Hepatocyte (in vitro differentiated cells): ENCODE data around the gene ATP2B1. TPM values are rescaled to one million over a fixed set of nuclear protein-coding genes. Genes with fewer than 3 reads are reported as not detected.

Experiments
- DNase-seq: peaks from one replicate; pipeline ENCODE4 v3.0.0-alpha.2; 2016; ENCODE audit warnings: low spot score
- H2AFZ ChIP-seq: fragments of 200-600 bp; sonication (generic); 2 replicates; pipeline ENCODE4 v1.6.0; 2016; ENCODE audit warnings: antibody characterized with exemption, mild to moderate bottlenecking
- H3K27ac ChIP-seq: fragments of 200-600 bp; sonication (generic); 2 replicates; pipeline ENCODE4 v1.5.1; 2016; ENCODE audit warnings: mild to moderate bottlenecking
- H3K27me3 ChIP-seq: fragments of 200-600 bp; sonication (generic); 2 replicates; pipeline ENCODE4 v1.6.1; 2016
- H3K36me3 ChIP-seq: fragments of 200-600 bp; sonication (generic); replicated peaks from 2 replicates; pipeline ENCODE4 v1.5.1; 2016; ENCODE audit warnings: low read depth; ENCODE audit not compliant: insufficient read depth
- H3K4me1 ChIP-seq: fragments of 200-600 bp; sonication (generic); 2 replicates; pipeline ENCODE4 v1.5.1; 2016; ENCODE audit warnings: mild to moderate bottlenecking, moderate library complexity; ENCODE audit not compliant: insufficient read depth
- H3K4me2 ChIP-seq: fragments of 200-600 bp; sonication (generic); 2 replicates; pipeline ENCODE4 v1.6.0; 2016
- H3K4me3 ChIP-seq: fragments of 200-600 bp; sonication (generic); 2 replicates; pipeline ENCODE4 v1.5.1; 2016; ENCODE audit warnings: mild to moderate bottlenecking
- H3K79me2 ChIP-seq: fragments of 200-600 bp; sonication (generic); 2 replicates; pipeline ENCODE4 v1.6.0; 2017; ENCODE audit warnings: mild to moderate bottlenecking
- H3K9me2 ChIP-seq: fragments of 200-600 bp; sonication (generic); replicated peaks from 2 replicates; pipeline ENCODE4 v1.6.0; 2017; ENCODE audit warnings: mild to moderate bottlenecking; ENCODE audit not compliant: insufficient read depth
- H3K9me3 ChIP-seq: fragments of 200-600 bp; sonication (generic); 2 replicates; pipeline ENCODE4 v1.5.1; 2016; ENCODE audit warnings: low read depth, mild to moderate bottlenecking
- H4K20me1 ChIP-seq: fragments of 200-600 bp; sonication (generic); 2 replicates; pipeline ENCODE4 v1.6.0; 2016; ENCODE audit warnings: mild to moderate bottlenecking; ENCODE audit not compliant: insufficient read depth, poor library complexity, severe bottlenecking
- EZH2 ChIP-seq: fragments of 200-600 bp; sonication (generic); IDR thresholded peaks from 2 replicates; pipeline ENCODE4 v1.6.1; 2016; ENCODE audit warnings: antibody characterized with exemption, mild to moderate bottlenecking, borderline replicate concordance
- EZH2phosphoT487 ChIP-seq: fragments of 200-600 bp; sonication (generic); IDR thresholded peaks from one replicate; pipeline ENCODE4 v1.6.1; 2018; ENCODE audit warnings: antibody characterized with exemption, mild to moderate bottlenecking, low read depth, moderate library complexity; ENCODE audit not compliant: unreplicated experiment, severe bottlenecking
- WGBS: methylation state at CpG from one replicate; pipeline ENCODE4 v1.1.6; 2016; ENCODE audit warnings: low lambda C conversion rate; ENCODE audit errors: missing lambda C conversion rate; 5-methylcytosine and 5-hydroxymethylcytosine counted together
- polyA plus RNA-seq: library from polyadenylated mRNA; unstranded; fragments of >200 nt; fragmentation: Nextera tagmentation; extraction: Ambion mirVana; gene quantifications from 2 replicates; pipeline ENCODE4 v1.2.1, GENCODE V29; 2016
- total RNA-seq: library from RNA; depleted of rRNA; stranded (reverse); fragments of >200 nt; gene quantifications from 2 replicates; pipeline ENCODE4 v1.2.3, GENCODE V29; 2014
- TF ChIP-seq, protein P1 (sequence below): fragments of 200-600 bp; sonication (generic); IDR thresholded peaks from 2 replicates; pipeline ENCODE4 v1.5.1; 2016; ENCODE audit warnings: antibody characterized with exemption, mild to moderate bottlenecking; ENCODE audit not compliant: poor library complexity

ATP2B1 gene
- total and polyA plus RNA-seq, 2 experiments from 2014 or later: 52.2 to 67.2 TPM

DNA sequence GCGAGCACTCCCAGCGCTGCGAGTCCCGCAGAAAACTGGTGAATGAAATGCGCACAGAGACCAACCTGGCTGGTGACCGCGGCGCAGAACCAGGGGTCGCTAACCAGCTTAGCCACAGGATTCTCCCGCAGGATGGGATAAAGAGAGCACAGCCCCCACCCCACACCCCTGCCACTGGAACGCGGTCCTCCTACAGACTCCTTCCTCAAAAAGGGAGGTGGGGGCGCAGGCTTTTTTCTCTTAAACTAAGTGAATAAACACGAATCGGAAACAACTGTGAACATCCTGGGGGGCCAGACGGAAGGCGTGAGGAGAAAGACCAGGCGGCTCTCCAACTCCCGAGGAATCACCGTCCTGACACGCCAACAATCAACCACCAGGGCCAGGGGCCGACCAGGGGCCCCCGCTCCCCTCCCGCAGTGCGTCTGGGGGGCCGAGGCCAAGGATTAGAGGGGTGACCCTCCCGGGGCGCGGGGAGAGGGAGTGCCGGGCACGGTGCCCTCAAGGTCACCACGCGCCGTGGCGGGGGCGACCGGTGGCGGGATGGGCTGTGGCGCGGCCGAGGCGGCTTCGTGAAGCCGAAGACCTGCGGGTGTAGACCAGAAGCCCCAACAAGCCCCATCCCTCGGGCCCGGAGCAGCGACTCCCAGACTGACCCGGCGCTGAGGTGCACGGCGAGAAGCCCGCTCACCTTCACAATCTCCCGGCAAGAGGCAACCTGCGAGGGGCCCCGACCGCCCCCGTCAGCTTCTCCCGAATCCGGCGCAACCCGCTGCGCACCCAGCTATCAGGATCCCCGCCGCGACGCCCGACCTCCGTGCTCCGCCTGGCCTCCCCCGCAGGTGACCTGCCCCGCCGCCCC, 704 bp downstream of the ATP2B1 start:
- DNase-seq: peak; percentile 59
- no peaks in the 10 kb centered on the region for H3K9me3 ChIP-seq
- no peaks in the 10 kb centered on the region for H3K9me2 ChIP-seq
- H4K20me1 ChIP-seq: peaks cover 36% of the 10 kb centered on the region
- TF ChIP-seq, protein P1, sequence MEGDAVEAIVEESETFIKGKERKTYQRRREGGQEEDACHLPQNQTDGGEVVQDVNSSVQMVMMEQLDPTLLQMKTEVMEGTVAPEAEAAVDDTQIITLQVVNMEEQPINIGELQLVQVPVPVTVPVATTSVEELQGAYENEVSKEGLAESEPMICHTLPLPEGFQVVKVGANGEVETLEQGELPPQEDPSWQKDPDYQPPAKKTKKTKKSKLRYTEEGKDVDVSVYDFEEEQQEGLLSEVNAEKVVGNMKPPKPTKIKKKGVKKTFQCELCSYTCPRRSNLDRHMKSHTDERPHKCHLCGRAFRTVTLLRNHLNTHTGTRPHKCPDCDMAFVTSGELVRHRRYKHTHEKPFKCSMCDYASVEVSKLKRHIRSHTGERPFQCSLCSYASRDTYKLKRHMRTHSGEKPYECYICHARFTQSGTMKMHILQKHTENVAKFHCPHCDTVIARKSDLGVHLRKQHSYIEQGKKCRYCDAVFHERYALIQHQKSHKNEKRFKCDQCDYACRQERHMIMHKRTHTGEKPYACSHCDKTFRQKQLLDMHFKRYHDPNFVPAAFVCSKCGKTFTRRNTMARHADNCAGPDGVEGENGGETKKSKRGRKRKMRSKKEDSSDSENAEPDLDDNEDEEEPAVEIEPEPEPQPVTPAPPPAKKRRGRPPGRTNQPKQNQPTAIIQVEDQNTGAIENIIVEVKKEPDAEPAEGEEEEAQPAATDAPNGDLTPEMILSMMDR: peak; percentile 12
- no peak for TF ChIP-seq EZH2phosphoT487
- peak overlapping the region; percentile 59 for H2AFZ ChIP-seq
- 2% methylated on average over 44 of the region's 73 CpGs for WGBS
- H3K4me2 ChIP-seq: peak overlapping the region; percentile 82
- H3K27me3 ChIP-seq: no peaks in the 10 kb centered on the region
- H3K27ac ChIP-seq: peak overlapping the region; percentile 98
- H3K4me3 ChIP-seq: peak overlapping the region; percentile 95
- peaks cover 7% of the 10 kb centered on the region for H3K4me1 ChIP-seq
- no peaks in the 10 kb centered on the region for H3K36me3 ChIP-seq
- H3K79me2 ChIP-seq: peaks cover 53% of the 10 kb centered on the region

DNA sequence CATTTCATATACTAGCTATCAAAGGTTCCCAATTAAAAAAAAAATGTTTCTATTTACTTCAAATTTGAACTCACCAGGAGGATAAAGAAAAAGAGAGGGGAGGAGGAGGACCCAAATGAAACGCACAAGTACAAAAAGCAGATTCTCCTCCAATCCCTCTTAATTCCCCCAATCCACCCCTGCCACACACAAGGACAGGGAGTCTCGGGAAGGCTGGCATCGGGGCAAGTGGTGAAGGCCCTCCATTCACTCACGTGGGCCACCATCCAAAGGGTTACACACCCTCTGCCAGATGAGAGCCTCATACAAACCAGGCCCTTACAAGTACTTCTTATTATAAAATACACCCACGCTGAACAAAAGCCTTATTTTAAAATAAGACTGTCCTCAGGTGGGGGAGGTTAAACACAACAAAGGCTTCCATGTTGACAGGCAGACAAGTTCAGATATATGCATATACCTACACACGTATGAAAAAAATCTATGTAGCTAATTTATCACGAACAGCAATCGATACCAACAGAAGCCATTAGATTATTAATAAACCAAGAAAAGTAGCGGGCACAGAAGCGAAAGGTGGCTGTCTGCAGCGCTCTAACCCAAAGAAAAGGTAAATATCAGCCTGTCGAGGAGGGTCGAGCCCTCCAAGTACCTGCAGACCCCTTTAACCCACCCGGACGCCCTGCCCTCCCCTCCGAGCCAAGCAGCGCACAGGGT, 1.5 kb downstream of the ATP2B1 start:
- Histone ChIP-seq H3K9me3 (no peaks in the 10 kb centered on the region), H3K4me2 (peak overlapping the region; percentile 82), H3K4me3 (peak overlapping the region; percentile 95), H3K4me1 (peaks cover 7% of the 10 kb centered on the region), H4K20me1 (peaks cover 40% of the 10 kb centered on the region), H3K36me3 (no peaks in the 10 kb centered on the region), H3K27me3 (no peaks in the 10 kb centered on the region), H3K9me2 (no peaks in the 10 kb centered on the region), H3K79me2 (peaks cover 61% of the 10 kb centered on the region), H2AFZ (peak overlapping the region; percentile 59), H3K27ac (peak overlapping the region; percentile 98)
- 7% methylated on average over 17 of the region's 17 CpGs for WGBS
- peak; percentile 15 for DNase-seq
- TF ChIP-seq EZH2 (no peak), EZH2phosphoT487 (no peak)
- TF ChIP-seq, protein P1: no peak

DNA sequence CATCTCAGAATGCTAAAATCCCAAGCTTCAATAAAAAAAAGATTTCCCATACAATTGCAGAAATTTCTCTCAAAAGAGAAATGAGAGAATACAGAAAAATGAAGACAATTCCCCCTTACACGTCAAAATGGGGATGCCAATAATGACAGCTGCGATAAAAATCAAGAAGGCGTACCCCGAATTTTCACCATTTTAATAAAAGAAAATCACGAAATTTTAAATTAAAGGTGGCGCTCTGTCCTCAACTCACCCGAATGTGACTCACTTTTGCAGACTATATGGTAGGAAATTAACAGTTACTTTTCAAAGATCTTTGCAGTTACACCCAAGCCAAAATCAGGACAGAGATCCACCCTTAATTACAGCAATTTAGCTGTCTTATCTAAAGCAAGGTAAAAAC, 2.1 kb downstream of the ATP2B1 start:
- no peaks in the 10 kb centered on the region for H3K9me2 ChIP-seq
- H3K4me3 ChIP-seq: peak overlapping the region; percentile 95
- H3K79me2 ChIP-seq: peaks cover 67% of the 10 kb centered on the region
- TF ChIP-seq, protein P1: no peak
- TF ChIP-seq EZH2 (no peak), EZH2phosphoT487 (no peak)
- no peaks in the 10 kb centered on the region for H3K9me3 ChIP-seq
- H2AFZ ChIP-seq: no peak overlapping the region
- peaks cover 7% of the 10 kb centered on the region for H3K4me1 ChIP-seq
- H4K20me1 ChIP-seq: peaks cover 46% of the 10 kb centered on the region
- DNase-seq: no peak
- no peaks in the 10 kb centered on the region for H3K27me3 ChIP-seq
- 60% methylated on average over 7 of the region's 7 CpGs for WGBS
- H3K36me3 ChIP-seq: no peaks in the 10 kb centered on the region
- no peak overlapping the region for H3K27ac ChIP-seq
- peak overlapping the region; percentile 82 for H3K4me2 ChIP-seq
